Astrocyte (in vitro differentiated cells and primary cell): ENCODE results near the gene ESRRA. TPM values are rescaled to one million over a fixed set of nuclear protein-coding genes. Genes with fewer than 3 reads are reported as not detected.

ENCODE experiments used
- DNase-seq: peaks from one replicate; pipeline ENCODE4 v3.0.0-alpha.2; 2010; ENCODE audit warnings: low read depth
- FAIRE-seq: peaks from 2 replicates; lab custom pipeline; 2011; peaks lifted over from hg19 to GRCh38; lab: Jason Lieb, UNC
- H2AFZ ChIP-seq: 2 replicates; pipeline ENCODE4 v1.6.0; 2012; ENCODE audit warnings: low read depth, low read length, inconsistent platforms
- H3K27ac ChIP-seq: 2 replicates; pipeline ENCODE4 v1.5.1; 2011; ENCODE audit warnings: low read depth, low read length, inconsistent platforms
- H3K27me3 ChIP-seq: 2 replicates; pipeline ENCODE4 v1.6.0; 2011; ENCODE audit warnings: low read length, inconsistent platforms; ENCODE audit not compliant: insufficient read depth
- H3K36me3 ChIP-seq: 2 replicates; pipeline ENCODE4 v1.5.1; 2011; ENCODE audit warnings: low read length, inconsistent platforms; ENCODE audit not compliant: insufficient read depth
- H3K4me1 ChIP-seq: 2 replicates; pipeline ENCODE4 v1.5.1; 2011; ENCODE audit warnings: low read length, inconsistent platforms; ENCODE audit not compliant: insufficient read depth
- H3K4me2 ChIP-seq: 2 replicates; pipeline ENCODE4 v1.6.0; 2012; ENCODE audit warnings: low read length, inconsistent platforms
- H3K4me3 ChIP-seq: 2 replicates; pipeline ENCODE4 v1.5.1; 2011; ENCODE audit warnings: low read depth, mild to moderate bottlenecking, low read length, inconsistent platforms; ENCODE audit not compliant: insufficient read depth
- H3K79me2 ChIP-seq: 2 replicates; pipeline ENCODE4 v1.6.0; 2012; ENCODE audit warnings: mild to moderate bottlenecking, low read length, inconsistent platforms; ENCODE audit not compliant: insufficient read depth
- H3K9ac ChIP-seq: 2 replicates; pipeline ENCODE4 v1.6.0; 2012; ENCODE audit warnings: mild to moderate bottlenecking, low read length, inconsistent platforms
- H3K9me3 ChIP-seq: 2 replicates; pipeline ENCODE4 v1.5.1; 2012; ENCODE audit warnings: low read depth, mild to moderate bottlenecking, low read length, inconsistent platforms; ENCODE audit not compliant: insufficient read depth
- H4K20me1 ChIP-seq: 2 replicates; pipeline ENCODE4 v1.6.0; 2012; ENCODE audit warnings: low read length, inconsistent platforms; ENCODE audit not compliant: insufficient read depth
- H3K27ac Mint-ChIP-seq: one replicate; pipeline ENCODE4 v1.8.0; 2021; ENCODE audit warnings: mild to moderate bottlenecking, mixed read lengths; ENCODE audit not compliant: unreplicated experiment
- H3K27me3 Mint-ChIP-seq: one replicate; pipeline ENCODE4 v1.8.0; 2021; ENCODE audit warnings: low read depth, mixed read lengths; ENCODE audit not compliant: unreplicated experiment
- H3K36me3 Mint-ChIP-seq: one replicate; pipeline ENCODE4 v1.8.0; 2021; ENCODE audit warnings: low read depth, mixed read lengths; ENCODE audit not compliant: unreplicated experiment
- H3K4me1 Mint-ChIP-seq: one replicate; pipeline ENCODE4 v1.8.0; 2021; ENCODE audit warnings: low read depth, mixed read lengths; ENCODE audit not compliant: unreplicated experiment
- H3K4me3 Mint-ChIP-seq: one replicate; pipeline ENCODE4 v1.8.0; 2021; ENCODE audit warnings: mild to moderate bottlenecking, moderate library complexity, mixed read lengths; ENCODE audit not compliant: unreplicated experiment
- H3K9me3 Mint-ChIP-seq: one replicate; pipeline ENCODE4 v1.8.0; 2021; ENCODE audit warnings: mild to moderate bottlenecking, mixed read lengths; ENCODE audit not compliant: unreplicated experiment
- EZH2 ChIP-seq: IDR thresholded peaks from 2 replicates; pipeline ENCODE4 v1.6.1; 2012; ENCODE audit warnings: mild to moderate bottlenecking, low read length, inconsistent platforms; ENCODE audit not compliant: insufficient read depth
- total RNA-seq: library from RNA; stranded (reverse); gene quantifications from 2 replicates; pipeline ENCODE4 v1.2.1, GENCODE V29; 2021
- TF ChIP-seq, protein P1 (sequence below): IDR thresholded peaks from 2 replicates; pipeline ENCODE4 v1.5.1; 2011; ENCODE audit warnings: low read depth, mild to moderate bottlenecking, inconsistent platforms, low read length, moderate library complexity; ENCODE audit not compliant: insufficient read depth

The ESRRA gene
- total RNA-seq, 1 donor from 2014 or later = 26.3 TPM

- no peak for TF ChIP-seq EZH2
- TF ChIP-seq, protein P1, sequence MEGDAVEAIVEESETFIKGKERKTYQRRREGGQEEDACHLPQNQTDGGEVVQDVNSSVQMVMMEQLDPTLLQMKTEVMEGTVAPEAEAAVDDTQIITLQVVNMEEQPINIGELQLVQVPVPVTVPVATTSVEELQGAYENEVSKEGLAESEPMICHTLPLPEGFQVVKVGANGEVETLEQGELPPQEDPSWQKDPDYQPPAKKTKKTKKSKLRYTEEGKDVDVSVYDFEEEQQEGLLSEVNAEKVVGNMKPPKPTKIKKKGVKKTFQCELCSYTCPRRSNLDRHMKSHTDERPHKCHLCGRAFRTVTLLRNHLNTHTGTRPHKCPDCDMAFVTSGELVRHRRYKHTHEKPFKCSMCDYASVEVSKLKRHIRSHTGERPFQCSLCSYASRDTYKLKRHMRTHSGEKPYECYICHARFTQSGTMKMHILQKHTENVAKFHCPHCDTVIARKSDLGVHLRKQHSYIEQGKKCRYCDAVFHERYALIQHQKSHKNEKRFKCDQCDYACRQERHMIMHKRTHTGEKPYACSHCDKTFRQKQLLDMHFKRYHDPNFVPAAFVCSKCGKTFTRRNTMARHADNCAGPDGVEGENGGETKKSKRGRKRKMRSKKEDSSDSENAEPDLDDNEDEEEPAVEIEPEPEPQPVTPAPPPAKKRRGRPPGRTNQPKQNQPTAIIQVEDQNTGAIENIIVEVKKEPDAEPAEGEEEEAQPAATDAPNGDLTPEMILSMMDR = no peak
- Mint-ChIP-seq H3K4me1 (no peaks in the 10 kb centered on the region), H3K27me3 (peaks cover 17% of the 10 kb centered on the region), H3K36me3 (no peaks in the 10 kb centered on the region), H3K4me3 (no peak overlapping the region), H3K9me3 (no peaks in the 10 kb centered on the region), H3K27ac (no peak overlapping the region)
- no peaks in the 10 kb centered on the region for H3K36me3 ChIP-seq
- H3K9ac ChIP-seq = no peak overlapping the region
- H2AFZ ChIP-seq = no peak overlapping the region
- DNase-seq (no peak), FAIRE-seq (no peak)
- no peaks in the 10 kb centered on the region for H3K27me3 ChIP-seq
- H3K79me2 ChIP-seq = no peaks in the 10 kb centered on the region
- peaks cover 8% of the 10 kb centered on the region for H3K4me1 ChIP-seq
- no peaks in the 10 kb centered on the region for H3K9me3 ChIP-seq
- H3K4me2 ChIP-seq = no peak overlapping the region
- H4K20me1 ChIP-seq = no peaks in the 10 kb centered on the region
- no peak overlapping the region for H3K27ac ChIP-seq
- H3K4me3 ChIP-seq = no peak overlapping the region
These were observed 39.5 kb downstream of the ESRRA start for GRCh38 chr11:64344787-64345186.

DNA sequence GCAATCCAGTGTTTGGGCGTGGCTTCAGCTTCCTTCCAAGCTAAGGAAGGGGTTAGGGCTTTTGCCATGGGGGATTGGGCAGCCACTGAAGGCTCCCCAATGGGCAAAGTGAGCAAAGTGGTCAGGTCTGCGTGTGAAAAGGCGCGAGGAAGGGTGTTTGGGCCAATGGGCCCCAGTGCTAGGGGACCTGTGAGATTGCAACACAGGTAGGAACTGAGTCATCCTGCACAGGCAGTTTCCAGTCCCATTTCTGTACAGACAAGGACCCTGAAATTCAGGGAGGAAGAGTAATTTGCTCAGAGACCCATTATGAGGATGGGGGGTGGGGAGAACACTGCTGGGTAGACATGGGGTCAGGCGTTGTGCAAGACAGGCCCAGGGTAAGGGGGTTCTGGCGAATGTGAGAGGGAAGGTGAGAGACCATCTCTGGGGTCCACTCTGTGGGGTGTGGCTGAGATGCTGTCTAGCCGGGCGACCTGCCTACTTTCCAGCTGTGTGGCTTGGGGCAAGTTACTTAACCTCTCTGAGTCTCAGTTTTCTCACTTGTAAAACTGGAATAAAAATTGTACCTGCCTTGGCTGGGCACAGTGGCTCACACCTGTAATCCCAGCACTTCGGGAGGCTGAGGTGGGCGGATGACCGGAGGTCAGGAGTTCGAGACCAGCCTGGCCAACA, 42.0 kb downstream of the ESRRA start:
- H3K4me3 Mint-ChIP-seq = no peak overlapping the region
- FAIRE-seq = no peak
- peaks cover 18% of the 10 kb centered on the region for H3K27me3 Mint-ChIP-seq
- H2AFZ ChIP-seq = no peak overlapping the region
- H3K9me3 Mint-ChIP-seq = no peaks in the 10 kb centered on the region
- no peaks in the 10 kb centered on the region for H3K79me2 ChIP-seq
- H3K9ac ChIP-seq = no peak overlapping the region
- H3K27me3 ChIP-seq = no peaks in the 10 kb centered on the region
- no peak overlapping the region for H3K27ac Mint-ChIP-seq
- TF ChIP-seq EZH2 = no peak
- TF ChIP-seq, protein P1 = no peak
- no peaks in the 10 kb centered on the region for H3K4me1 Mint-ChIP-seq
- no peak overlapping the region for H3K27ac ChIP-seq
- no peak for DNase-seq
- peaks cover 1% of the 10 kb centered on the region for H3K4me1 ChIP-seq
- no peaks in the 10 kb centered on the region for H3K36me3 ChIP-seq
- no peak overlapping the region for H3K4me2 ChIP-seq
- no peak overlapping the region for H3K4me3 ChIP-seq
- H3K9me3 ChIP-seq = no peaks in the 10 kb centered on the region
- H3K36me3 Mint-ChIP-seq = no peaks in the 10 kb centered on the region
- no peaks in the 10 kb centered on the region for H4K20me1 ChIP-seq

DNA sequence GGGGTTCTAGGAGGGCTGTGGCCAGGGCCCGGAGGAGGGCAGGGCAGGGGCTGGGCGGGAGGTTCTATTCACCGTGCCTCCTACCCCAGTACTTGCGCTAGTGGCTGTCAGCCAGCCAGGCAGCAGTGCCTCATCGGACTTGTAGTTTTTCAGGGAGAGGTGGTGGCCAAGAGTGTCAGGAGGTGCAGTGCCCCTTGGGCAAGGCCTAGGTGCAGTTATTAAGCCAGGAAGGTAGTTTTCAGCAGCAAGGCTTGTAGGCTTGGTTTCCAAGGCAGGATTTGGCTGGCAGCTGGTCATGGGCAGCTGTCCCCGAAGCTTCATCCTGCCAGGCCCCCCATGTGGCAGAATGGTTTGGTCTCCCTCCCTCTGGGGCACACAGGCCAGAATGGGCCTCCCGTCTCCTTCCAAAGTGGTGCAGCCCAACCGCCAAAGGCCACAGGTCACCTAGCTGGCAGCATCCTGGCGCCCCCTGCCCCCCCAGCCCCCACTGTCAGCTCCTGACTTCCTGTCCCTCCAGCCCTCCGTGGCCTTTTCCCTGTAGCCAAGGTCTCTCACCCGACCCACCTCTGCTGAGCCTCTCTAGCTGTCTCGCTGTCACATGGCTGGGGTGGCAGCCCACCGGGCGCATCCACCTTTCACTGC, 43.2 kb downstream of the ESRRA start:
- Mint-ChIP-seq H3K27me3 (peaks cover 18% of the 10 kb centered on the region), H3K9me3 (no peaks in the 10 kb centered on the region), H3K4me3 (no peak overlapping the region), H3K4me1 (no peaks in the 10 kb centered on the region), H3K27ac (no peak overlapping the region), H3K36me3 (no peaks in the 10 kb centered on the region)
- no peaks in the 10 kb centered on the region for H4K20me1 ChIP-seq
- no peak for TF ChIP-seq EZH2
- TF ChIP-seq, protein P1 = no peak
- no peak overlapping the region for H3K4me2 ChIP-seq
- H3K27me3 ChIP-seq = no peaks in the 10 kb centered on the region
- H3K9ac ChIP-seq = no peak overlapping the region
- H2AFZ ChIP-seq = no peak overlapping the region
- H3K4me3 ChIP-seq = no peak overlapping the region
- H3K36me3 ChIP-seq = no peaks in the 10 kb centered on the region
- H3K79me2 ChIP-seq = no peaks in the 10 kb centered on the region
- FAIRE-seq (no peak), DNase-seq (no peak)
- H3K27ac ChIP-seq = no peak overlapping the region
- no peaks in the 10 kb centered on the region for H3K9me3 ChIP-seq
- H3K4me1 ChIP-seq = no peaks in the 10 kb centered on the region
